Hematopoietic multipotent progenitor cell treated with erythropoietin and hydrocortisone succinate and interleukin-3 and kit ligand, for 8 days (in vitro differentiated cells): Measurements from ENCODE around the gene MYO15B.
A peak's percentile ranks its signal among the peaks of the same experiment; 100 is the strongest.

Experiments
- DNase-seq: peaks from one replicate; pipeline ENCODE4 v3.0.0-alpha.2; 2015

The MYO15B gene

GRCh38 chr17:75558666-75559530 lies 28.7 kb upstream of the MYO15B start:
- DNase-seq: no peak

GRCh38 chr17:75559958-75560533 lies 27.6 kb upstream of the MYO15B start:
- no peak for DNase-seq

- DNase-seq: no peak
These were observed 25.5 kb upstream of the MYO15B start for GRCh38 chr17:75561927-75562603.

- DNase-seq: no peak
These were observed 24.4 kb upstream of the MYO15B start for GRCh38 chr17:75563063-75563758.

GRCh38 chr17:75564195-75564594 lies 23.4 kb upstream of the MYO15B start:
- DNase-seq: no peak

GRCh38 chr17:75565066-75565465 lies 22.5 kb upstream of the MYO15B start:
- no peak for DNase-seq

- no peak for DNase-seq
These were observed 22.0 kb upstream of the MYO15B start for GRCh38 chr17:75565618-75566017.

GRCh38 chr17:75566416-75566815 lies 21.2 kb upstream of the MYO15B start:
- no peak for DNase-seq

GRCh38 chr17:75566834-75567233 lies 20.8 kb upstream of the MYO15B start:
- no peak for DNase-seq

- no peak for DNase-seq
These were observed 19.0 kb upstream of the MYO15B start for GRCh38 chr17:75568412-75569255.

- no peak for DNase-seq
These were observed 17.4 kb upstream of the MYO15B start for GRCh38 chr17:75570034-75570676.

- DNase-seq: no peak
These were observed 16.8 kb upstream of the MYO15B start for GRCh38 chr17:75570772-75571171.

- DNase-seq: peak; percentile 51
These were observed 16.3 kb upstream of the MYO15B start for GRCh38 chr17:75571197-75571884.

- DNase-seq: no peak
These were observed 15.8 kb upstream of the MYO15B start for GRCh38 chr17:75571885-75572215.

- no peak for DNase-seq
These were observed 14.7 kb upstream of the MYO15B start for GRCh38 chr17:75572713-75573539.

GRCh38 chr17:75573540-75573957 lies 14.1 kb upstream of the MYO15B start:
- no peak for DNase-seq

- no peak for DNase-seq
These were observed 13.6 kb upstream of the MYO15B start for GRCh38 chr17:75573994-75574393.

GRCh38 chr17:75574404-75575036 lies 13.1 kb upstream of the MYO15B start:
- DNase-seq: no peak

GRCh38 chr17:75575197-75575596 lies 12.4 kb upstream of the MYO15B start:
- no peak for DNase-seq

GRCh38 chr17:75575728-75576127 lies 11.9 kb upstream of the MYO15B start:
- DNase-seq: no peak
